ENCODE results near the gene ATP10A. TPM values are rescaled to one million over a fixed set of nuclear protein-coding genes. Genes with fewer than 3 reads are reported as not detected.
"Not testable (repeated sequence)": the region's sequence is repeated elsewhere in the genome, so short reads cannot be mapped to it uniquely, and the experiment has no call there.

ATP10A gene
- total RNA-seq, 1 donor from 2014 or later: 3.2 TPM

DNA sequence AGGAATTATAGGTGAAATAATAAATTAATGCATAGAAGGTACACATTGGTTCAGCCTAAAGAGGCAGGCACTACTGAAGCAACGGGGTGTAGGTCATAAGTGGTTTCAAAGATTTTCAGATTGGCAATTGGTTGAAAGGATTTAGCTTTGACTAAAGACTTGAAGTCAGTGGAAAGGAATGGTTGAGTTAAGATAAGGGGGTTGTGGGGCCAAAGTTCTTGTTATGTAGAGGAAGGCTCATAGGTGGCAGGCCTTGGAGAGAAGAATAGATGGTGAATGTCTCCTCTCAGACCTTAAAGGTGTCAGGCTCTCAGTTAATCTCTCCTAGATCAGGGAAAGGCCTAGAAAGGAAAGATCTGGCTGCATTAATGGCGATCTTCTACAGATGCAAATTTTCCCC lies 209.8 kb downstream of the ATP10A start:
- H3K4me1 ChIP-seq: no peaks in the 10 kb centered on the region
- no peak overlapping the region for H3K27ac ChIP-seq
- DNase-seq (ENCODE audit: extremely low spot score in 2 of 2): no peak
- no peak for TF ChIP-seq POLR2AphosphoS5 (IDR thresholded peaks at IDR 0.05; ENCODE audit: insufficient read depth in 1 of 2, low read depth in 1 of 2)
- TF ChIP-seq POLR2A (IDR thresholded peaks at IDR 0.05): no peak
- TF ChIP-seq, protein P1, sequence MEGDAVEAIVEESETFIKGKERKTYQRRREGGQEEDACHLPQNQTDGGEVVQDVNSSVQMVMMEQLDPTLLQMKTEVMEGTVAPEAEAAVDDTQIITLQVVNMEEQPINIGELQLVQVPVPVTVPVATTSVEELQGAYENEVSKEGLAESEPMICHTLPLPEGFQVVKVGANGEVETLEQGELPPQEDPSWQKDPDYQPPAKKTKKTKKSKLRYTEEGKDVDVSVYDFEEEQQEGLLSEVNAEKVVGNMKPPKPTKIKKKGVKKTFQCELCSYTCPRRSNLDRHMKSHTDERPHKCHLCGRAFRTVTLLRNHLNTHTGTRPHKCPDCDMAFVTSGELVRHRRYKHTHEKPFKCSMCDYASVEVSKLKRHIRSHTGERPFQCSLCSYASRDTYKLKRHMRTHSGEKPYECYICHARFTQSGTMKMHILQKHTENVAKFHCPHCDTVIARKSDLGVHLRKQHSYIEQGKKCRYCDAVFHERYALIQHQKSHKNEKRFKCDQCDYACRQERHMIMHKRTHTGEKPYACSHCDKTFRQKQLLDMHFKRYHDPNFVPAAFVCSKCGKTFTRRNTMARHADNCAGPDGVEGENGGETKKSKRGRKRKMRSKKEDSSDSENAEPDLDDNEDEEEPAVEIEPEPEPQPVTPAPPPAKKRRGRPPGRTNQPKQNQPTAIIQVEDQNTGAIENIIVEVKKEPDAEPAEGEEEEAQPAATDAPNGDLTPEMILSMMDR (IDR thresholded peaks at IDR 0.05): no peak
- no peaks in the 10 kb centered on the region for H3K36me3 ChIP-seq
- no peaks in the 10 kb centered on the region for H3K27me3 ChIP-seq
- no peaks in the 10 kb centered on the region for H3K9me3 ChIP-seq
- intact Hi-C loops (cut with DNase I): no loop called here
- H3K4me3 ChIP-seq: no peak overlapping the region

DNA sequence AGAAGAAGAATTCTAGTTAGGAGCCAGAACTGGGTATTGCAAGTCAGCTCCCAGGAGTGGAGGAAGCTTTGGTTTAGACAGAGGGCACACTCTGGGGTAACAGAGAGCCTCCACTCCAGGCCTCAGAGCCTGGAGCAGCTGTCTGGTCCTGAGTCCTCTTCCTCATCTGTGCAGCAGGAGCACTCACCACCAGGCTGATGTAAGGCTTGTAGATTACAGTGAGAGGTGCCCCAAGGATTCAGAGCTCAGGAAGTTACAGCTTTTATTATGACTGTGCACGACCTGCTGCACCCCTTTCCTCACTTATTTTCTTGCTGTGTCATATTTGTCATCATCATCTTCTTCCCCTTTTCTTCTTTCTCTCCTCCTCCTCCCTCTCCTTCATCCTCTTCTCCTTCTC lies 210.4 kb downstream of the ATP10A start:
- no peaks in the 10 kb centered on the region for H3K27me3 ChIP-seq
- no peaks in the 10 kb centered on the region for H3K36me3 ChIP-seq
- H3K27ac ChIP-seq: no peak overlapping the region
- DNase-seq (ENCODE audit: extremely low spot score in 2 of 2): no peak
- intact Hi-C loops (cut with DNase I): no loop called here
- no peak for TF ChIP-seq POLR2AphosphoS5 (IDR thresholded peaks at IDR 0.05; ENCODE audit: insufficient read depth in 1 of 2, low read depth in 1 of 2)
- TF ChIP-seq, protein P1 (IDR thresholded peaks at IDR 0.05): no peak
- H3K4me3 ChIP-seq: no peak overlapping the region
- no peaks in the 10 kb centered on the region for H3K9me3 ChIP-seq
- H3K4me1 ChIP-seq: no peaks in the 10 kb centered on the region

DNA sequence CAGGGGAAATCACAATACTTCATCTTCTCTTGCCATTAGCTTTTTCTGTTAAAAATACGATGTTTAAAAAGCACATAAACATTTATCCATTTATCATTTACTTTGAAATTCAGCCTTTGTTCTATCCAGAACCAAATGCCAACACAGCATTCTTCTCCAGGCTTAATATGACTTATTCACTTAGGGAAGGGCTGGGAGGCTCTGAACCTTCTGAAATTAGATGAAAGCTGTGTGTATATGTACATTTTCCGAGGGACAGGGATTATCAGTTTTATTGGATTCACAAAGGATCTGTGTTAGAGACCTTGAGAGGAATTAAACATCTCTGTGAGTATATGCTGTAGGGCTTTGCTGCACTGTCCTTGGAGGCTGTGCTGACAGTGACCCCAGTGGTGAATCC lies 213.7 kb downstream of the ATP10A start:
- no peaks in the 10 kb centered on the region for H3K9me3 ChIP-seq
- no peak for DNase-seq (ENCODE audit: extremely low spot score in 2 of 2)
- no peaks in the 10 kb centered on the region for H3K36me3 ChIP-seq
- H3K4me3 ChIP-seq: no peak overlapping the region
- no peaks in the 10 kb centered on the region for H3K27me3 ChIP-seq
- H3K4me1 ChIP-seq: no peaks in the 10 kb centered on the region
- intact Hi-C loops (cut with DNase I): no loop called here
- H3K27ac ChIP-seq: no peak overlapping the region
- TF ChIP-seq POLR2A (IDR thresholded peaks at IDR 0.05): no peak
- no peak for TF ChIP-seq POLR2AphosphoS5 (IDR thresholded peaks at IDR 0.05; ENCODE audit: insufficient read depth in 1 of 2, low read depth in 1 of 2)
- TF ChIP-seq, protein P1 (IDR thresholded peaks at IDR 0.05): no peak

DNA sequence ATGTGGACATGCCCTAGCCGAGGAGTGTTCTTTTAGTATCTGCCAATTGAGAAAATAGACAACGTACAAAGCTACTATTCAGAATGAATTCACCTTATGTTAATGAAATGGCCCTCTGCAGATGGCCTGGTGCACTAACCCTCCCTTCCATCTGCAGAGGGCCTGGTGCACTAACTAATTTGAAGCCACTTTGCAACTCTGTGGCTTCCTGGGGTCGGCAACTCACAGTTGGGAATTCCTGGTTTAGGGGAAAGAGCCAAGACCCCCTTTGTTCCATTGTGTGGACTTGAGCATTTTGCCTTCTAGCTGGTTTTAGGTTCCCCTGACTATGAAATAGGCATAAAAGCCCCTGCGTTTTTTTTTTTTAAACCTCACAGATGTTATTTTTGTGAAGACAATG lies 220.0 kb downstream of the ATP10A start:
- no peak overlapping the region for H3K27ac ChIP-seq
- TF ChIP-seq POLR2A (IDR thresholded peaks at IDR 0.05): no peak
- no peak for TF ChIP-seq POLR2AphosphoS5 (IDR thresholded peaks at IDR 0.05; ENCODE audit: insufficient read depth in 1 of 2, low read depth in 1 of 2)
- TF ChIP-seq, protein P1 (IDR thresholded peaks at IDR 0.05): no peak
- H3K9me3 ChIP-seq: no peaks in the 10 kb centered on the region
- no peak overlapping the region for H3K4me3 ChIP-seq
- H3K36me3 ChIP-seq: no peaks in the 10 kb centered on the region
- no peak for DNase-seq (ENCODE audit: extremely low spot score in 2 of 2)
- no peaks in the 10 kb centered on the region for H3K27me3 ChIP-seq
- intact Hi-C loops (cut with DNase I): no loop called here
- no peaks in the 10 kb centered on the region for H3K4me1 ChIP-seq

DNA sequence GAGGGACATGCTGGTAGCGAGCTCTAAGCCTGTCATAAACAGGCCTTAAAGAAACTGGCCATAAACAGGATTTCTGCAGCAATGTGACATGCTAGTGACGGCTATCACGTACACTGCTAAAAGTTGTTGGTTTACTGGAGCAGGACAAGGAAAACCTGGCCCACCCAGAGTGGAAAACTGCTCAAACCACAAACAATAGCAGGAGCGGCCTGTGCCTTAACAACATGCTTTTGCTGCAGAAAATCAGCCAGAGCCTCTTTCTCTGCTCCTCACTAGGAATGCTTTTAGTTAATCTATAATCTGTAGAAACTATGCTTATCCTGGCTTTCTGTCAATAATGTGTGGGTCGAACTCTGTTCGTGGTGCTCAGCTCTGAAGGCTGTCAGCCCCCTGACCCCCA lies 221.4 kb downstream of the ATP10A start:
- no peak for TF ChIP-seq POLR2A (IDR thresholded peaks at IDR 0.05)
- Histone ChIP-seq H3K9me3 (no peaks in the 10 kb centered on the region), H3K36me3 (no peaks in the 10 kb centered on the region), H3K27me3 (no peaks in the 10 kb centered on the region), H3K4me1 (no peaks in the 10 kb centered on the region), H3K4me3 (no peak overlapping the region), H3K27ac (no peak overlapping the region)
- intact Hi-C loops (cut with DNase I): no loop called here
- DNase-seq (ENCODE audit: extremely low spot score in 2 of 2): no peak

DNA sequence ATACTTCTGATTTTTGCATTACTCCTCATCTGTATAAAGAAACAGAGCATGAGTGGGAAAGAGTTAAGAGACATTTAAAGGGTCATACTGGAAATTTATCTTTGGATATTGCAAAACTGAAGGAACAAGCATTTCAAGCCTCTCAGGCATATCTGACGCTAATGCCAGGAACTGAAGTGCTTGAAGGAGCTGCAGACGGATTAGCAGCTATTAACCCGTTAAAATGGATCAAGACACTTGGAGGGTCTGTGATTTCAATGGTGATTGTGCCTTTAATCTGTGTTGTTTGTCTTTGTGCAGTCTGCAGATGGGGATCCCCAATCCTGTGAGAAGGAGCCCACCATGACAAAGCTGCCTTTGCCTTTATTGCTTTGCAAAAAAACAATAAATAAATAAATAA lies 221.8 kb downstream of the ATP10A start:
- intact Hi-C loops (cut with DNase I): no loop called here
- TF ChIP-seq POLR2A (IDR thresholded peaks at IDR 0.05) (no peak), POLR2AphosphoS5 (IDR thresholded peaks at IDR 0.05; ENCODE audit: insufficient read depth in 1 of 2, low read depth in 1 of 2) (no peak)
- TF ChIP-seq, protein P1 (IDR thresholded peaks at IDR 0.05): no peak

DNA sequence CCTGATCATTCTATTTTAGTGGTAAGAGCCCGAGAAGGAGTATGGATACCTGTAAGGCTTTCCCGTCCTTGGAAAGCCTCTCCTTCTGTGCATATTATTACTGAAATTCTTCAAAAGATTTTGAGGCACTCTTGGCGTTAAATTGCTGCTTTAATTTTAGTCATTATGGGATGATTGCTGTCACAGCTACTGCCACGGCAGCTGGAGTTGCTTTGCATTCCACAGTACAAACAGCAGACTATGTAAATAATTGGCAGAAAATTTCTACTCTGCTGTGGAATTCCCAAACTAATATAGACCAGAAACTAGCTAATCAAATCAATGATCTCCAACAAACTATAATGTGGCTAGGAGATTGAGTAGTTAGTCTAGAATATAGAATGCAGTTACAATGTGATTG lies 222.2 kb downstream of the ATP10A start:
- H3K4me3 ChIP-seq; H3K27me3 ChIP-seq; H3K9me3 ChIP-seq; intact Hi-C loops (cut with DNase I); H3K27ac ChIP-seq; H3K4me1 ChIP-seq; H3K36me3 ChIP-seq; DNase-seq (ENCODE audit: extremely low spot score in 2 of 2): not testable (repeated sequence)

More for the DNA sequence above, 221.8 kb downstream of the ATP10A start:
- no peaks in the 10 kb centered on the region for H3K27me3 ChIP-seq
- no peak overlapping the region for H3K4me3 ChIP-seq
- no peaks in the 10 kb centered on the region for H3K9me3 ChIP-seq
- H3K4me1 ChIP-seq: no peaks in the 10 kb centered on the region
- DNase-seq (ENCODE audit: extremely low spot score in 2 of 2): no peak
- no peaks in the 10 kb centered on the region for H3K36me3 ChIP-seq
- no peak overlapping the region for H3K27ac ChIP-seq
